ENCODE measurements around the gene C5orf63. TPM values are rescaled to one million over a fixed set of nuclear protein-coding genes. Genes with fewer than 3 reads are reported as not detected.
"Not testable (repeated sequence)": the region's sequence is repeated elsewhere in the genome, so short reads cannot be mapped to it uniquely, and the experiment has no call there.

The C5orf63 gene
- 1 to 10 TPM; 6.6 to 8.9 (median 7.9) TPM for total RNA-seq
- 4.6 TPM for polyA plus RNA-seq
- long read RNA-seq, donor 1, full-length matches to known transcripts, result 1 of 10 reads
- long read RNA-seq, donor 1, partial matches to known transcripts, result 5 of 10 reads
- long read RNA-seq, donor 1, other reads (novel, unspliced or antisense), result 4 of 10 reads
- long read RNA-seq, donor 2, full-length matches to known transcripts, result 4 of 7 reads
- long read RNA-seq, donor 2, partial matches to known transcripts, result 0 of 7 reads
- long read RNA-seq, donor 2, other reads (novel, unspliced or antisense), result 3 of 7 reads
- long read RNA-seq, donor 3, full-length matches to known transcripts, result 11 of 25 reads
- long read RNA-seq, donor 3, partial matches to known transcripts, result 8 of 25 reads
- long read RNA-seq, donor 3, other reads (novel, unspliced or antisense), result 6 of 25 reads
- long read RNA-seq, donor 4, full-length matches to known transcripts, result 1 of 2 reads
- long read RNA-seq, donor 4, partial matches to known transcripts, result 1 of 2 reads
- long read RNA-seq, donor 4, other reads (novel, unspliced or antisense), result 0 of 2 reads

DNA sequence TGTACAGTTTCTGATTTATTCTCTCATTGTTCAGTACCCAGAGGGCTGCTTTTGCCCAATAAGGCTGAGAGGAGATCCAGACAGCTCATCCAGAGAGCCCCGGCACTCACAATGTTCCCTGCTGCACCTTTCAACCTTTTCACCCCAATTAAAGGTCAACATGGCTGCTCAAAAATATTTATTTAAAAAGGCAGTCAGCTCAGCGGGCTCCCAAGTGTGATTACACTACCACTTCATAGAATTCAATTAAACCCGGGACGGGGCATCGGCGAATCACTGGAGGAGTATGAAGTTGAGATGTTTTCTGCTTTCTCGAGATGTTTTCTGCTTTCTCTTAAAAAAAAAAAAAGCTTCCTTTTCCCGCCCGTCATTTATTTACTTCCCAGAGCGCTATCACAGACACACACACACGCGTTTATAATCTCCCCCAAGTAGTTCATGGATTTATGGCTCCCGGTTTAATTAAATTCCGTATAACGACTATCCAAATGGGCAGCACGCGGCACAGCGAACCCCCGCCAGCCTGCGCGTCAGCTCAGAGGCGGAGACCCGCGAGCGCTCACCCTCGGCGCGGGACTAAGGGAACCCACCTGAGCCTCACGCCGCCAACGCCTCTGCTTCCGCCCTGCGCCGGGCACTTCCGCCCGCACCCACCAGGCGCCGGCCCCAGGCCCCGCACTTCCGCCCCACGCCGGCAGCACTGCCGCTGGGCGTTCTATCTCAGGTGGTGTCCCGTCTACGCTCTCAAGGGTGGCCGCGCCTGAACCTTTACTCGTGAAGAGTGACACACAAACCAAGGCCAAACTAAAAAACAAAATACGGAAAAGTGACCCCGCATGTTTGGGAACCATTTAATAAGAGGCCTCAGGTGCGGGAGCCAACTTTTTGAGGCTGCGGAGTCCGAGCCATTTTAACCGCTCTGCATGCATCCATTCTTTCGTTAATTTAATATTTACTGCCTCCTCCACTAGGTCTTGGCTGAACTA, at the start of gene C5orf63:
Gene C5orf63 (minus strand): TSS at position 642 of the 986 bp plus-strand sequence. CDS start 14,507 bp downstream, outside the sequence.
- peak; percentile 89 to 91 for ATAC-seq
- no peaks in the 10 kb centered on the region for H3K4me1 ChIP-seq (ENCODE audit: control insufficient read depth, insufficient read depth, low read length)
- peak; percentile 67 to 84 (median 83) for DNase-seq
- no peaks in the 10 kb centered on the region for H3K27me3 ChIP-seq (ENCODE audit: control insufficient read depth, insufficient read depth)
- no peak within 1 kb of the TSS for H3K27ac ChIP-seq (ENCODE audit: low read length)
- WGBS, result 18% methylated on average over 56 of the region's 56 CpGs
- intact Hi-C loops (cut with DNase I), result no loop called here
- peak within 1 kb of the TSS; percentile 40 for H3K4me3 ChIP-seq (ENCODE audit: low read length)
- no peaks in the 10 kb centered on the region for H3K9me3 ChIP-seq (ENCODE audit: control insufficient read depth, low read length)

DNA sequence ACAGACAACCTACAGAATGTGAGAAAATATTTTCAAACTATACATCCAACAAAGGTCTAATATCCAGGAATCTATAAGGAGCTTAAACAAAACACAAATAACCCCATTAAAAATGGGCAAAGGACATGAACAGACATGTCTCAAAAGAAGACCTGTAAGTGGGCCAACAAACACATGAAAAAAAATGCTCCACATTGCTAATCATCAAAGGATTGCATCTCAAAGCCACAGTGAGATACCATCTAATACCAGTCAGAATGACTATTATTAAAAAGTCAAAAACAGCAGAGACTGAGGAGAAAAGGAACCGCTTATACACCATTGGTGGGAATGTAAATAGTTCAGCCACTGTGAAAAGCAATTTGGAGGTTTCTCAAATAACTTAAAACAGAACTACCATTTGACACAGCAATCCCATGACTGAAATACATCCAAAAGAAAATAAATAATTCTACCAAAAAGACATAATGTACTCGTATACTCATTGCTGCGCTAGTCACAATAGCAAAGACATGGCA, 39.1 kb upstream of the C5orf63 start:
- intact Hi-C loops (cut with DNase I), result no loop called here
- Histone ChIP-seq H3K4me1 (ENCODE audit: control insufficient read depth, insufficient read depth, low read length) (no peaks in the 10 kb centered on the region), H3K9me3 (ENCODE audit: control insufficient read depth, low read length) (no peaks in the 10 kb centered on the region), H3K27me3 (ENCODE audit: control insufficient read depth, insufficient read depth) (no peaks in the 10 kb centered on the region), H3K4me3 (ENCODE audit: low read length) (no peak overlapping the region), H3K27ac (ENCODE audit: low read length) (no peak overlapping the region)
- DNase-seq (no peak), ATAC-seq (no peak)
- 95% methylated on average over 3 of the region's 3 CpGs for WGBS

DNA sequence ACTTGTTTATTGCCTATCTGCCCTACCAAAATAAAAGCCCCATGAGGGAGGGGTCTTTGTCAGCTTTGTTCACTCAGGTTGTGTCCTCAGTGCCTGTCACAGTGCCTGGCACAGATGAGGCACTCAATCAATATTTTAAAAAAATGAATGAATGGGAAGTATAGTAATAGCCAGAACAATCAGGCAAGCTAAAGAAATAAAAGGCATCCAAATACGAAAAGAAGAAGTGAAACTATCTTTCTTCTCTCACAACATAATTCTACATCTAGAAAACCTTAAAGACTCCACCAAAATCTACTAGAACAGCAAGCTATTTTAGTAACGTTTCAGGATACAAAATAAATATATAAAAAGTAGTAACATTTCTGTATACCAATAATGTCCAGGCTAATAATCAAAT, 37.8 kb upstream of the C5orf63 start:
- no peak overlapping the region for H3K27ac ChIP-seq (ENCODE audit: low read length)
- H3K4me1 ChIP-seq (ENCODE audit: control insufficient read depth, insufficient read depth, low read length), result no peaks in the 10 kb centered on the region
- no peaks in the 10 kb centered on the region for H3K9me3 ChIP-seq (ENCODE audit: control insufficient read depth, low read length)
- intact Hi-C loops (cut with DNase I), result no loop called here
- no peaks in the 10 kb centered on the region for H3K27me3 ChIP-seq (ENCODE audit: control insufficient read depth, insufficient read depth)
- DNase-seq, result no peak
- ATAC-seq, result no peak
- 72% methylated on average over 2 of the region's 2 CpGs for WGBS
- H3K4me3 ChIP-seq (ENCODE audit: low read length), result no peak overlapping the region

DNA sequence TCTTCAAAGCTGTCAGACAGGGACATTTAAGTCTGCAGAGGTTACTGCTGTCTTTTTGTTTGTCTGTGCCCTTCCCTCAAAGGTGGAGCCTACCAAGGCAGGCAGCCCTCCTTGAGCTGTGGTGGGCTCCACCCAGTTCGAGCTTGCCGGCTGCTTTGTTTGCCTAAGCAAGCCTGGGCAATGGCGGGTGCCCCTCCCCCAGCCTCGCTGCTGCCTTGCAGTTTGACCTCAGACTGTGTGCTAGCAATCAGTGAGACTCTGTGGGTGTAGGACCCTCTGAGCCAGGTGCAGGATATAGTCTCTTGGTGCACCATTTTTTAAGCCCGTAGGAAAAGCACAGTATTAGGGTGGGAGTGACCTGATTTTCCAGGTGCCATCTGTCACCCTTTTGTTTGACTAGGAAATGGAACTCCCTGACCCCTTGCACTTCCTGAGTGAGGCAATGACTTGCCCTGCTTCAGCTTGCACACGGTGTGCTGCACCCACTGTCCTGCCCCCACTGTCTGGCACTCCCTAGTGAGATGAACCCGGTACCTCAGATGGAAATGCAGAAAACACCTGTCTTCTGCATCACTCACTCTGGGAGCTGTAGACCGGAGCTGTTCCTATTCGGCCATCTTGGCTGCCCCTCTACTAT, 35.4 kb upstream of the C5orf63 start:
- ATAC-seq; H3K4me3 ChIP-seq (ENCODE audit: low read length); H3K27me3 ChIP-seq (ENCODE audit: control insufficient read depth, insufficient read depth); H3K4me1 ChIP-seq (ENCODE audit: control insufficient read depth, insufficient read depth, low read length); H3K27ac ChIP-seq (ENCODE audit: low read length); intact Hi-C loops (cut with DNase I); H3K9me3 ChIP-seq (ENCODE audit: control insufficient read depth, low read length); DNase-seq: not testable (repeated sequence)
- WGBS, result 82% methylated on average over 9 of the region's 9 CpGs

DNA sequence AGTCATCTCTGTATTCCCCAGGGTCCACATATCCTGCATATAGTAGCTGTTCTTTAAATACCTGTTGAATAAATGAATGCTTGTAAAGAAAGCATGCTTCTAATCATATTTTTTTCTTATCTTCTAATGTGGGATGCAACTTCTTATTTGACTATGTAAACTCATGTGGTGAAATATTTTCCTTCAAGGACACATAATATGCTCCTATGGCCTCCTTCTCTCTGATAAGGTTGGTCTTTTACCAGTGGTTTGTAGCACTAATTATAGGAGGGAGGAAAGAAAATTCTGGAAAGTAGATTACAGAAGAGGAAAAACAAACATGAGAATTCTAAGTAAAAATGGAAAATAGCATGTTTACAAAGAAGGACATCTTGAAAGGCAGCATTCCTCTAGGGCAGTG, 28.6 kb upstream of the C5orf63 start:
- intact Hi-C loops (cut with DNase I), result no loop called here
- ATAC-seq, result no peak

DNA sequence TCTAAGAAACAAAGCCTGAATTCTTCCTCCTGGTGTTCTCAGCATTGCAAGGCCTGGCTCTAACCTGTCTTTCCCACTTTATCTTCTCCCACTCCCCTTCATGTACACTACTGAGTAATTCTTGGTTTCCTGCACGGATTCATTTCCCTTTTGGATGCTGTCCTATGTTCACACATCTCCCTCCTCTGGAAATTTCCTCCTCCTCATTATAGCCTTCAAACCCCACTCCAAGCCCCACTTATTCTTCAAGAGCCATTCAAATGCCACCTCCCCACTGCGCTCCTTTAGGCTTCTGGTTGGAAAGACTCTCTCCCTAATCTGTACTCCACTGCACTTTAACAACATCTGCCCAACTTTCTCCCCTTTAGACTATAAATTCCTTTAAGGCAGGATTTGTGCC, 28.2 kb upstream of the C5orf63 start:
- intact Hi-C loops (cut with DNase I), result no loop called here
- no peaks in the 10 kb centered on the region for H3K27me3 ChIP-seq (ENCODE audit: control insufficient read depth, insufficient read depth)
- H3K27ac ChIP-seq (ENCODE audit: low read length), result no peak overlapping the region
- H3K9me3 ChIP-seq (ENCODE audit: control insufficient read depth, low read length), result no peaks in the 10 kb centered on the region
- H3K4me3 ChIP-seq (ENCODE audit: low read length), result no peak overlapping the region
- ATAC-seq (no peak), DNase-seq (no peak)
- H3K4me1 ChIP-seq (ENCODE audit: control insufficient read depth, insufficient read depth, low read length), result no peaks in the 10 kb centered on the region
- 47% methylated on average over 2 of the region's 2 CpGs for WGBS

More for the DNA sequence above, 28.6 kb upstream of the C5orf63 start:
- Histone ChIP-seq H3K27me3 (ENCODE audit: control insufficient read depth, insufficient read depth) (no peaks in the 10 kb centered on the region), H3K27ac (ENCODE audit: low read length) (no peak overlapping the region), H3K9me3 (ENCODE audit: control insufficient read depth, low read length) (no peaks in the 10 kb centered on the region), H3K4me3 (ENCODE audit: low read length) (no peak overlapping the region), H3K4me1 (ENCODE audit: control insufficient read depth, insufficient read depth, low read length) (no peaks in the 10 kb centered on the region)
- DNase-seq, result no peak

DNA sequence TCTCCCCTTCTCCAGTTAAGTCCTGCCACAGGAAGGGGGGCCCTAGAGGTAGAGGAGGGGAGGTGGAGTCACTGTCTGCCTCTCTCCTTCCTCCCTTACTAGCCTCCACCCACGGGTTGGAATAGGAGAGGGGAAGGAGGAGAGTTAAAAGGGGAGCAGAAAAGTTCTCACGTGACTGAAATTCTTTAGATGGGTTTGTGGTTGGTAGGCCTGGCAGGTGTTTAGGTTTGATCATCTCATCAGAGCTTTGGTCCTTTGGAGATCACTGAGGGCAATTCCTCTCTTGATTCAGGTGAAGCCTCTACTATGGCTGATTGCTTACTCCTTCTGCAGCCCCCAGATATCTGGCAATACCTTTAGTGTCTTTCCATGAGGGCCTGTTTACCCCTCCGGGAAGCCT, 24.9 kb upstream of the C5orf63 start:
- H3K9me3 ChIP-seq (ENCODE audit: control insufficient read depth, low read length), result no peaks in the 10 kb centered on the region
- intact Hi-C loops (cut with DNase I), result no loop called here
- no peak overlapping the region for H3K4me3 ChIP-seq (ENCODE audit: low read length)
- no peaks in the 10 kb centered on the region for H3K4me1 ChIP-seq (ENCODE audit: control insufficient read depth, insufficient read depth, low read length)
- no peaks in the 10 kb centered on the region for H3K27me3 ChIP-seq (ENCODE audit: control insufficient read depth, insufficient read depth)
- 75% methylated on average over 3 of the region's 3 CpGs for WGBS
- H3K27ac ChIP-seq (ENCODE audit: low read length), result no peak overlapping the region
- DNase-seq, result no peak
- no peak for ATAC-seq

DNA sequence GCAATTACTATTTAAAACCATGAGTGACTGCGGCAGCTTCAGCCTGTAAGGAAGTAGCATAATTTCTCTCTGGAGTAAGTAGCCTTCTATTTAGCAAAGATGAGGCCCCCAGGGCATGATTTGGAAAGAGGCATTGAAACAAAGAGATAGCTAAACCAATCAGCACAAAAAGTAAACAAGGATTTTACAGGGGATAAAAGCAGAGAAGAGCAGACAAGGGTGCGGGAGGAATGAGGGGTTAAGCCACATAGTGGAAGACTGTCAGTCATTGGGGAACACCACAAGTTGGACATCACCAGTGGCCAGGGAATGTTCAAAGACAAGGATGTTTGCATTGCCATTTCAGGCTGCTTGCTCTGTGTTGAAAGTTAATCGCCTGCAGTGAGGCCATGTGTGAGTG, 24.0 kb upstream of the C5orf63 start:
- H3K9me3 ChIP-seq (ENCODE audit: control insufficient read depth, low read length), result no peaks in the 10 kb centered on the region
- H3K27me3 ChIP-seq (ENCODE audit: control insufficient read depth, insufficient read depth), result no peaks in the 10 kb centered on the region
- no peak overlapping the region for H3K4me3 ChIP-seq (ENCODE audit: low read length)
- DNase-seq, result no peak
- ATAC-seq, result no peak
- WGBS, result 79% methylated on average over 3 of the region's 3 CpGs
- intact Hi-C loops (cut with DNase I), result no loop called here
- no peaks in the 10 kb centered on the region for H3K4me1 ChIP-seq (ENCODE audit: control insufficient read depth, insufficient read depth, low read length)
- H3K27ac ChIP-seq (ENCODE audit: low read length), result no peak overlapping the region

DNA sequence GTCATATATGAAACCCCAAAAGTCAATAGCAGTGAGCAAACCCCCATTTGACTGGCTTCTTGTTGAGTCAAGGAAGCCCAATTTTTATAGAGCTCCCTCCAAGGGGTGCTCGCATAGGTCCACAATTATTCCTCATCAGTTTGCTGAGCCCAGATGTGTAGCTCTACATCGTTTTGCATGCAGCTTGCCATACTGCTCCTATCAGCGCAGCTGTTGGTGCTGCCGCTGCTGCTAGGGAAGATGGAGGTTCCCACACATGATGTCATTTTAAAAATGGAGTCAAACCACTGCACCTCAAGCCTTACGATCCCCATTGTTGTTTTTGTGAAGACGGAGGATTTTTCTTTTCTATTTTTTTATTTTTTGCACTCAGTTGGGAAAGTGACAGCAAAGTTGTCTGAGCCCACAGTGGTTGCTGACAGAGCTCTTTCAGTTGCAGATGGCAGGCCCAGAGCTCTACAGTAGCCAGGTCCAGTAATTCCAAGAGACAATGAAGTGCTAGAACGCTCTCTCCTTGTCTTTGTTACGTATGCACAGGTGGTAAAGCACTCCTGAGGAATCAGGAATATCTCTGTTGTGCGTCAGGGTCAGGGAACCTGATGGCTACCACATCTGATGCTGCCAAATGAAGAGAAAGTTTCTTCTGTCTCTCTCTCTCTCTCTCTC, 23.2 kb upstream of the C5orf63 start:
- Histone ChIP-seq H3K27me3 (ENCODE audit: control insufficient read depth, insufficient read depth) (no peaks in the 10 kb centered on the region), H3K4me3 (ENCODE audit: low read length) (no peak overlapping the region), H3K9me3 (ENCODE audit: control insufficient read depth, low read length) (no peaks in the 10 kb centered on the region), H3K4me1 (ENCODE audit: control insufficient read depth, insufficient read depth, low read length) (no peaks in the 10 kb centered on the region), H3K27ac (ENCODE audit: low read length) (no peak overlapping the region)
- no peak for DNase-seq
- intact Hi-C loops (cut with DNase I), result no loop called here
- no peak for ATAC-seq
- WGBS, result 83% methylated on average over 9 of the region's 9 CpGs

DNA sequence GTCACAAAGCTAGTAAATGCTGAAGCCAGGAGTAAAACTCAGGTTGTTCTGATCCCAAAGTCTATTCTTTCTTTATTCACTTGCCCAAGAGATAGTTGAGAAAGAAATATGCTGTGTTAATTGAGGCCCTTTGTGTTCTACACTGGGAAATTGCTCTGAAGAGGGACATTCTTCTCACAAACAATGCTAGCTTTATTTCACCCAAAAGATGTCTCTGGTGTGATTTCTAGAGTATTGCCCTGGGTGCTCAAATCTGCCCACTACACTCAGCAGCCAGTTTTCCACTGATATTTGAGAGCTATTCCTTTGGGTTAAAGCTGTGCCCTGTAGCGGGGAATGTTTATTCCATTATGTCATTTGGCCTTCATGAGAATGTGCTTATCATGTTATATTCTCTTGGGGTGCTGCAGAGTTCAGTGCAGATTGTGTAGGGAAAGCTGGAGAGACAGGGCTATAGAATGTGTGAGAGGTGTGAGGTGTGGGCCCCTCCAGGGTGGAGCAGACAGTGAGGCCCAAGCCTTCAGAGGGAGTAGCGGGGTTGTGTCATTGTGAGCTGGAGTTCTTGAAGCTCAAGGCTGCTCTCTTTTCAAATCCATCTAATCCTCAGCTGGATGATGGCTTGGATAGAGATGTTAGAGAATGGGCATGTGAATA, 21.0 kb upstream of the C5orf63 start:
- Histone ChIP-seq H3K27ac (ENCODE audit: low read length) (no peak overlapping the region), H3K4me1 (ENCODE audit: control insufficient read depth, insufficient read depth, low read length) (no peaks in the 10 kb centered on the region)
- no peak for ATAC-seq

More for the DNA sequence above, 21.0 kb upstream of the C5orf63 start:
- intact Hi-C loops (cut with DNase I), result no loop called here
- Histone ChIP-seq H3K9me3 (ENCODE audit: control insufficient read depth, low read length) (no peaks in the 10 kb centered on the region), H3K4me3 (ENCODE audit: low read length) (no peak overlapping the region), H3K27me3 (ENCODE audit: control insufficient read depth, insufficient read depth) (no peaks in the 10 kb centered on the region)
- 93% methylated on average over 2 of the region's 2 CpGs for WGBS
- DNase-seq, result no peak
